ENCODE measurements around the gene CDH7. TPM values are rescaled to one million over a fixed set of nuclear protein-coding genes. Genes with fewer than 3 reads are reported as not detected.

Gene CDH7, protein sequence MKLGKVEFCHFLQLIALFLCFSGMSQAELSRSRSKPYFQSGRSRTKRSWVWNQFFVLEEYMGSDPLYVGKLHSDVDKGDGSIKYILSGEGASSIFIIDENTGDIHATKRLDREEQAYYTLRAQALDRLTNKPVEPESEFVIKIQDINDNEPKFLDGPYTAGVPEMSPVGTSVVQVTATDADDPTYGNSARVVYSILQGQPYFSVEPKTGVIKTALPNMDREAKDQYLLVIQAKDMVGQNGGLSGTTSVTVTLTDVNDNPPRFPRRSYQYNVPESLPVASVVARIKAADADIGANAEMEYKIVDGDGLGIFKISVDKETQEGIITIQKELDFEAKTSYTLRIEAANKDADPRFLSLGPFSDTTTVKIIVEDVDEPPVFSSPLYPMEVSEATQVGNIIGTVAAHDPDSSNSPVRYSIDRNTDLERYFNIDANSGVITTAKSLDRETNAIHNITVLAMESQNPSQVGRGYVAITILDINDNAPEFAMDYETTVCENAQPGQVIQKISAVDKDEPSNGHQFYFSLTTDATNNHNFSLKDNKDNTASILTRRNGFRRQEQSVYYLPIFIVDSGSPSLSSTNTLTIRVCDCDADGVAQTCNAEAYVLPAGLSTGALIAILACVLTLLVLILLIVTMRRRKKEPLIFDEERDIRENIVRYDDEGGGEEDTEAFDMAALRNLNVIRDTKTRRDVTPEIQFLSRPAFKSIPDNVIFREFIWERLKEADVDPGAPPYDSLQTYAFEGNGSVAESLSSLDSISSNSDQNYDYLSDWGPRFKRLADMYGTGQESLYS
- under 1 TPM; 0.05 to 0.15 TPM for total RNA-seq

DNA sequence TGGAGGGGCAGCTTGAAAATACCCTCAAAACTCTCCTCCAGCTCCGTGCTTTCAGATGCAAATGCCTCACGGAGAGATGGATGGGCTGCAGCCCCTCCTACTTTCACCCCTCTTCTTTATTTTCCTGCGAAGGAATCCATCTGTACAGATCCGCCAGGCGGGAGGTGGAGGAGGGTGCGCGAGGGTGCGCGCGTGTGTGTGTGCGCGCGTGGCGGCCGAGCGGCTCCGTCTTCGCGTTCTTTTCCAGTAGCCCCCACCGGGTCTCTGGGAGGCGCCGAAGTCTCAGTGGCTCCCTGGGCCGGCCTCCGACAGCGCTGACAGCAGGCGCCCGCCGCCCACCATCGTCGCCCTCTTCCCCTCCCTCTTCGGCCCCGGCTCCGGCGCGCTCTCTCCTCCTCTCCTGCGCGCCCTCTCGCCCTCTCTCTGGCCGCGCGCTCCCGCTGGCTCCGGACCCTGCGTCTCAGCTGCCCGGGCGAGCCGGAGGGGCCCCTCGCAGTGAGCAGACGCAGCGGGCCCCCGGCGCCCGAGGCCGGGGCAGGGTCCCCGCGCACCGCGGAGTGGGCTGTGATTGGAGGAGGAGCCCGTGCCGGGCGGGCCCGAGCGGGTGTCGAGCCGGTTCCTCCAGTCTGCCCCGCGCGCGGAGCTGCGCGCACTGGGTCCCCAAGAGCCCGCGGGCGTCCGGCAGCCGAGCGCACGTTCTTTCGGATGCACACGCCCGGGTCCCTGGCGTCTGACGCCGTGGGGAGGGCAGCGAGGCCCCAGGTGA, at the start of gene CDH7:
TSS of gene CDH7 (plus strand) at position 624 of the 766 bp plus-strand sequence. CDS start 11,831 bp downstream, outside the sequence.
- Histone ChIP-seq H3K9me3 (no peaks in the 10 kb centered on the region), H3K27ac (no peak within 1 kb of the TSS), H3K36me3 (no peaks in the 10 kb centered on the region), H3K9ac (ENCODE audit: low read depth in 2 of 2, low read length in 2 of 2) (no peak within 1 kb of the TSS), H3K4me1 (no peaks in the 10 kb centered on the region), H3K27me3 (peaks cover 17% of the 10 kb centered on the region), H3K4me3 (peak within 1 kb of the TSS; percentile 24)
- TF ChIP-seq, protein P1, sequence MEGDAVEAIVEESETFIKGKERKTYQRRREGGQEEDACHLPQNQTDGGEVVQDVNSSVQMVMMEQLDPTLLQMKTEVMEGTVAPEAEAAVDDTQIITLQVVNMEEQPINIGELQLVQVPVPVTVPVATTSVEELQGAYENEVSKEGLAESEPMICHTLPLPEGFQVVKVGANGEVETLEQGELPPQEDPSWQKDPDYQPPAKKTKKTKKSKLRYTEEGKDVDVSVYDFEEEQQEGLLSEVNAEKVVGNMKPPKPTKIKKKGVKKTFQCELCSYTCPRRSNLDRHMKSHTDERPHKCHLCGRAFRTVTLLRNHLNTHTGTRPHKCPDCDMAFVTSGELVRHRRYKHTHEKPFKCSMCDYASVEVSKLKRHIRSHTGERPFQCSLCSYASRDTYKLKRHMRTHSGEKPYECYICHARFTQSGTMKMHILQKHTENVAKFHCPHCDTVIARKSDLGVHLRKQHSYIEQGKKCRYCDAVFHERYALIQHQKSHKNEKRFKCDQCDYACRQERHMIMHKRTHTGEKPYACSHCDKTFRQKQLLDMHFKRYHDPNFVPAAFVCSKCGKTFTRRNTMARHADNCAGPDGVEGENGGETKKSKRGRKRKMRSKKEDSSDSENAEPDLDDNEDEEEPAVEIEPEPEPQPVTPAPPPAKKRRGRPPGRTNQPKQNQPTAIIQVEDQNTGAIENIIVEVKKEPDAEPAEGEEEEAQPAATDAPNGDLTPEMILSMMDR (IDR thresholded peaks at IDR 0.05): no peak
- no peak for DNase-seq
- intact Hi-C loops (cut with DNase I): no loop called here

DNA sequence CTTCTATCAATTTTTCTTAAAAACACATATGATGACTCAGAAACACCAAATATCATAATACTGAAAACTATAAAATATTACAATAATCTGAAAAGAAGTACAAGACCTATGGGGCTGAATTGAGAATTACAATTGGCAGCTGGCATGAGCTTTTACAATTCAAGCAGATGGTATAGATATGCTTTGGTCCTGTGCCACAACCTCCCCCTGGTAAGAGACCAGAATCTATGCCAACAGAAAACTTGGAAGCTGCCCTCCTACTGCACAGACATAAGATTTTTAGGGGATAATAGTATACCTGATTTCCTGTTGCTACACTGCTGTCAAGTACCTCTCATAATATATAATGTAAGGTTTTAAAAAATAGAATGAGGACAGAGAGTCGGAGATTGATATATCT, 46.8 kb upstream of the CDH7 start:
- no peak overlapping the region for H3K27ac ChIP-seq
- H3K36me3 ChIP-seq: no peaks in the 10 kb centered on the region
- H3K9ac ChIP-seq (ENCODE audit: low read depth in 2 of 2, low read length in 2 of 2): no peak overlapping the region
- no peak for DNase-seq
- no peaks in the 10 kb centered on the region for H3K27me3 ChIP-seq
- no peaks in the 10 kb centered on the region for H3K4me1 ChIP-seq
- H3K4me3 ChIP-seq: no peak overlapping the region
- TF ChIP-seq, protein P1 (IDR thresholded peaks at IDR 0.05): no peak
- no peaks in the 10 kb centered on the region for H3K9me3 ChIP-seq
- intact Hi-C loops (cut with DNase I): no loop called here

DNA sequence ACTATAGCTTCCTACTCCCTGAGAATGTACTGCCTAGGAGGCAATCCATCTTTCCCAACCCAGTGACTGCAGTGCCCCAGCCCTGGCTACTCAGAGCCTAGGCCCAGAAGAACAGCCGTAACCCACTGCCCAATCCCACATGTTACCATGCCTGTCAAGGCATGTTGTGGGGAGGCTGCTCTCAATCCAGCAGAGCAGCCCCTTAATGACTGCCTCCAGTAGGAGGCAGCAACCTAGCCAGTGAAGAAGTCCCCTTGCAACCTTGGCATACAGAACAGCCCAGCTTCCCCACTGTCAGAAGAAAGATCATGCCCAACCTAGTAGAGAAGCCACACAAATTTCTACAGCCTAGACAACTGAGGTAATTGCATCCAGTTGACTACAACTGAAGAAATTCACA, 44.2 kb upstream of the CDH7 start:
- Histone ChIP-seq H3K36me3 (no peaks in the 10 kb centered on the region), H3K9ac (ENCODE audit: low read depth in 2 of 2, low read length in 2 of 2) (no peak overlapping the region), H3K9me3 (no peaks in the 10 kb centered on the region), H3K4me3 (no peak overlapping the region), H3K27ac (no peak overlapping the region), H3K4me1 (no peaks in the 10 kb centered on the region), H3K27me3 (no peaks in the 10 kb centered on the region)
- TF ChIP-seq, protein P1 (IDR thresholded peaks at IDR 0.05): no peak
- no peak for DNase-seq
- intact Hi-C loops (cut with DNase I): no loop called here

DNA sequence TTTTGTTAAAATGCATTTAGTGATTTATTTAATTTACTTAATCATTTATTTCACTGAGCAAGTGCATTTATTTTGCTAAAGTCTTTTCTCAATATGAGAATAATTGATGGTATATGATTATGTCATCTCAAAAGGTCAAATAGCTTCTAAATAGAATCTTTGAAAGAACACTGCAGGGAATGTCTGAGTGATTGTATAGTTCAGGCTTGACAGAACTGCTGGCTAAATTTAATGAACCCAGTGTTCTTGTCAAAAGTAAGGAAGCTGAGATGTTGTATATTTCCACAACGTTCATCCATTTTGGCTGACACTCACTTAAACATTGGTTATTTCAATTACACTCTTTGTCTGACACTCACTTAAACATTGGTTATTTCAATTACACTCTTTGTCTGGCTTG, 39.3 kb upstream of the CDH7 start:
- DNase-seq: no peak
- intact Hi-C loops (cut with DNase I): no loop called here
- H3K27ac ChIP-seq: no peak overlapping the region
- TF ChIP-seq, protein P1 (IDR thresholded peaks at IDR 0.05): no peak
- no peaks in the 10 kb centered on the region for H3K9me3 ChIP-seq
- no peaks in the 10 kb centered on the region for H3K36me3 ChIP-seq
- no peaks in the 10 kb centered on the region for H3K4me1 ChIP-seq
- H3K27me3 ChIP-seq: no peaks in the 10 kb centered on the region
- no peak overlapping the region for H3K4me3 ChIP-seq
- no peak overlapping the region for H3K9ac ChIP-seq (ENCODE audit: low read depth in 2 of 2, low read length in 2 of 2)

DNA sequence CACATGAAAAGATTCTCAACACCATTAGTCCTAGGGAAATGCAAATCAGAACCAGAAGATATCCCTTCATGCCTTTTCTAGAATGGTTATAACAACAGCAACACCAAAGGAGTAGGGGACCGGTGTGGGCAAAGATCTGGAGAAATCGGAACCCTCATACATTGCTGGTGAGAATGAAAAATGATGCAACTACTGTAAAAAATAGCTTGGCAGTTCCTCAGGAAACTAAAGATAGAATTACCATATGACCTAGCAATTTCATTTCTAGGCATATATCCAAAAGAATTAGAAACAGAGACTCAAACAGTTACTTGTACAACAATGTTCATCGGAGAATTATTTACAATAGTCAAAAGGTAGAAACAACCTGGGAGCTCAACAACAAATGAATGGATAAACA, 29.2 kb upstream of the CDH7 start:
- Histone ChIP-seq H3K9ac (ENCODE audit: low read depth in 2 of 2, low read length in 2 of 2) (no peak overlapping the region), H3K36me3 (no peaks in the 10 kb centered on the region), H3K27me3 (no peaks in the 10 kb centered on the region), H3K27ac (no peak overlapping the region), H3K4me1 (no peaks in the 10 kb centered on the region), H3K9me3 (no peaks in the 10 kb centered on the region), H3K4me3 (no peak overlapping the region)
- TF ChIP-seq, protein P1 (IDR thresholded peaks at IDR 0.05): no peak
- no peak for DNase-seq
- intact Hi-C loops (cut with DNase I): loop anchor here (10.0 kb wide), 2 partner anchors 323 to 773 kb away; no protein-coding TSS in a partner anchor
